IPS DF 6.9 (cell line): ENCODE data around the gene TMEM181.
"Not testable (repeated sequence)": the region's sequence is repeated elsewhere in the genome, so short reads cannot be mapped to it uniquely, and the experiment has no call there.

Experiments
- DNase-seq: peaks from one replicate; pipeline ENCODE4 v3.0.0-alpha.2; 2013; ENCODE audit warnings: low read depth, low spot score
- H3K27ac ChIP-seq: one replicate; pipeline ENCODE4 v1.5.1; 2013; ENCODE audit warnings: low read length, control low read depth
- H3K27me3 ChIP-seq: 2 replicates; pipeline ENCODE4 v1.6.1; 2013; ENCODE audit warnings: mild to moderate bottlenecking, low read length; ENCODE audit not compliant: control insufficient read depth, insufficient read depth
- H3K36me3 ChIP-seq: 2 replicates; pipeline ENCODE4 v1.6.1; 2013; ENCODE audit warnings: low read length; ENCODE audit not compliant: control insufficient read depth, insufficient read depth
- H3K4me1 ChIP-seq: 2 replicates; pipeline ENCODE4 v1.6.1; 2013; ENCODE audit warnings: low read length; ENCODE audit not compliant: control insufficient read depth, insufficient read depth
- H3K4me3 ChIP-seq: 2 replicates; pipeline ENCODE4 v1.5.1; 2013; ENCODE audit warnings: mild to moderate bottlenecking, low read length
- H3K9me3 ChIP-seq: 2 replicates; pipeline ENCODE4 v1.6.1; 2013; ENCODE audit warnings: low read length, inconsistent platforms; ENCODE audit not compliant: control insufficient read depth, insufficient read depth
- WGBS: extraction: QIAGEN DNeasy Blood & Tissue Kit; methylation state at CpG from one replicate; pipeline ENCODE4 v1.1.7; 2013; ENCODE audit warnings: mixed read lengths, missing lambda C conversion rate; ENCODE audit not compliant: insufficient read length, insufficient coverage; 5-methylcytosine and 5-hydroxymethylcytosine counted together

The TMEM181 gene

GRCh38 chr6:158651981-158652737 lies 92.3 kb downstream of the TMEM181 start:
- not testable (repeated sequence) for H3K4me1 ChIP-seq, H3K4me3 ChIP-seq
- no CpG with 5 or more reads among the region's 17 CpGs for WGBS

GRCh38 chr6:158653577-158654354 lies 93.9 kb downstream of the TMEM181 start:
- Histone ChIP-seq H3K36me3 (no peaks in the 10 kb centered on the region), H3K27me3 (no peaks in the 10 kb centered on the region), H3K9me3 (no peaks in the 10 kb centered on the region), H3K27ac (no peak overlapping the region), H3K4me3 (no peak overlapping the region), H3K4me1 (no peaks in the 10 kb centered on the region)
- WGBS = no CpG with 5 or more reads among the region's 15 CpGs
- no peak for DNase-seq

More at GRCh38 chr6:158651981-158652737, 92.3 kb downstream of the TMEM181 start:
- not testable (repeated sequence) for H3K36me3 ChIP-seq, H3K27me3 ChIP-seq, DNase-seq, H3K9me3 ChIP-seq, H3K27ac ChIP-seq

- WGBS = no CpG with 5 or more reads among the region's 6 CpGs
- no peak for DNase-seq
- Histone ChIP-seq H3K27ac (no peak overlapping the region), H3K36me3 (no peaks in the 10 kb centered on the region), H3K4me1 (no peaks in the 10 kb centered on the region), H3K4me3 (no peak overlapping the region), H3K27me3 (no peaks in the 10 kb centered on the region), H3K9me3 (no peaks in the 10 kb centered on the region)
These were observed 94.6 kb downstream of the TMEM181 start for GRCh38 chr6:158654498-158654897.

- Histone ChIP-seq H3K27me3 (no peaks in the 10 kb centered on the region), H3K27ac (no peak overlapping the region), H3K4me1 (no peaks in the 10 kb centered on the region), H3K9me3 (no peaks in the 10 kb centered on the region), H3K4me3 (no peak overlapping the region), H3K36me3 (no peaks in the 10 kb centered on the region)
- no peak for DNase-seq
- WGBS = no CpG with 5 or more reads among the region's 10 CpGs
These were observed 95.1 kb downstream of the TMEM181 start for GRCh38 chr6:158654960-158655489.

- H3K27me3 ChIP-seq = no peaks in the 10 kb centered on the region
- no peaks in the 10 kb centered on the region for H3K9me3 ChIP-seq
- WGBS = no CpG with 5 or more reads among the region's 22 CpGs
- H3K4me1 ChIP-seq = 0 out of 2 replicates have a peak, but pooled peaks cover 1% of the 10 kb centered on the region
- H3K36me3 ChIP-seq = no peaks in the 10 kb centered on the region
- no peak overlapping the region for H3K4me3 ChIP-seq
- no peak overlapping the region for H3K27ac ChIP-seq
- no peak for DNase-seq
These were observed 95.9 kb downstream of the TMEM181 start for GRCh38 chr6:158655569-158656450.

- H3K27me3 ChIP-seq, H3K27ac ChIP-seq, DNase-seq, H3K9me3 ChIP-seq, H3K36me3 ChIP-seq, H3K4me1 ChIP-seq, H3K4me3 ChIP-seq: not testable (repeated sequence)
- WGBS = no CpG with 5 or more reads among the region's 9 CpGs
These were observed 97.1 kb downstream of the TMEM181 start for GRCh38 chr6:158656986-158657385.

- WGBS = no CpG with 5 or more reads among the region's 10 CpGs
- H3K36me3 ChIP-seq = no peaks in the 10 kb centered on the region
- H3K4me3 ChIP-seq = no peak overlapping the region
- no peaks in the 10 kb centered on the region for H3K9me3 ChIP-seq
- H3K4me1 ChIP-seq = 0 out of 2 replicates have a peak, but pooled peaks cover 1% of the 10 kb centered on the region
- H3K27ac ChIP-seq = no peak overlapping the region
- no peak for DNase-seq
- H3K27me3 ChIP-seq = no peaks in the 10 kb centered on the region
These were observed 100.5 kb downstream of the TMEM181 start for GRCh38 chr6:158660333-158660754.

- Histone ChIP-seq H3K4me1 (0 out of 2 replicates have a peak, but pooled peaks cover 1% of the 10 kb centered on the region), H3K4me3 (no peak overlapping the region), H3K27me3 (no peaks in the 10 kb centered on the region), H3K36me3 (no peaks in the 10 kb centered on the region), H3K9me3 (no peaks in the 10 kb centered on the region), H3K27ac (no peak overlapping the region)
- WGBS = no CpG with 5 or more reads among the region's 3 CpGs
- no peak for DNase-seq
These were observed 101.3 kb downstream of the TMEM181 start for GRCh38 chr6:158661156-158661685.

GRCh38 chr6:158662607-158662953 lies 102.7 kb downstream of the TMEM181 start:
- H3K27ac ChIP-seq = no peak overlapping the region
- no peaks in the 10 kb centered on the region for H3K36me3 ChIP-seq
- DNase-seq = no peak
- no peak overlapping the region for H3K4me3 ChIP-seq
- WGBS = no CpG with 5 or more reads among the region's 3 CpGs
- no peaks in the 10 kb centered on the region for H3K9me3 ChIP-seq
- 0 out of 2 replicates have a peak, but pooled peaks cover 1% of the 10 kb centered on the region for H3K4me1 ChIP-seq
- H3K27me3 ChIP-seq = no peaks in the 10 kb centered on the region
